Endothelial cell of umbilical vein (primary cell): ENCODE measurements around the gene FSTL1. TPM values are rescaled to one million over a fixed set of nuclear protein-coding genes. Genes with fewer than 3 reads are reported as not detected.

Experiments used
- BruUV-seq: library from RNA; stranded (reverse); fragments of 400-500 nt; replicated peaks from 2 replicates; lab custom pipeline; 2021; lab: Mats Ljungman, UMichigan
- CTCF ChIA-PET: fragments of 300-600, 350-600 bp; sonication (Branson Sonifier 250); formaldehyde crosslinking; loops from one replicate; lab custom pipeline; 2021; ENCODE audit warnings: antibody characterized with exemption, inconsistent platforms; lab: Charles Lee
- POLR2A ChIA-PET: fragments of 300-600, 350-600 bp; sonication (Branson Sonifier 250); formaldehyde crosslinking; loops from one replicate; lab custom pipeline; 2021; ENCODE audit warnings: antibody characterized with exemption, inconsistent platforms; lab: Charles Lee
- DNase-seq: peaks from one replicate; pipeline ENCODE4 v3.0.0-alpha.2; 2011; ENCODE audit warnings: low read depth, low spot score
- FAIRE-seq: peaks from 2 replicates; lab custom pipeline; 2011; peaks lifted over from hg19 to GRCh38; lab: Jason Lieb, UNC
- H2AFZ ChIP-seq: 2 replicates; pipeline ENCODE4 v1.6.0; 2012; ENCODE audit warnings: low read depth, low read length, control low read depth, inconsistent platforms
- H3K27ac ChIP-seq: 2 replicates; pipeline ENCODE4 v1.5.1; 2011; ENCODE audit warnings: low read depth, mild to moderate bottlenecking, control low read depth, low read length, moderate library complexity; ENCODE audit not compliant: insufficient read depth
- H3K27me3 ChIP-seq, 2 experiments: 2 replicates each; pipeline versions ENCODE4 v1.6.0 to v1.6.1; 2011; ENCODE audit warnings: low read length in 2 of 2, mixed read lengths in 1 of 2; ENCODE audit not compliant: control insufficient read depth in 2 of 2, insufficient read depth in 2 of 2
- H3K36me3 ChIP-seq, 2 experiments: 2 replicates in 1 of 2; 3 replicates in 1 of 2; pipeline ENCODE4 v1.5.1; 2011; ENCODE audit warnings: low read length in 2 of 2, mild to moderate bottlenecking in 1 of 2, moderate library complexity in 1 of 2; ENCODE audit not compliant: control insufficient read depth in 2 of 2, insufficient read depth in 2 of 2; ENCODE audit errors: extremely low read depth in 1 of 2
- H3K4me1 ChIP-seq: 3 replicates; pipeline ENCODE4 v1.5.1; 2011; ENCODE audit warnings: mild to moderate bottlenecking, low read length; ENCODE audit not compliant: control insufficient read depth, insufficient read depth; ENCODE audit errors: extremely low read depth
- H3K4me2 ChIP-seq: 2 replicates; pipeline ENCODE4 v1.6.1; 2011; ENCODE audit warnings: low read length, control low read depth, mixed read lengths; ENCODE audit not compliant: insufficient read depth
- H3K4me3 ChIP-seq, 3 experiments: fragments of 200-600 bp in 1 of 3; sonication (generic), shearing (Covaris generic) in 1 of 3; replicated peaks in 1 of 3; 2 replicates each; pipeline ENCODE4 v1.5.1; 2011 to 2016; ENCODE audit warnings: control low read depth in 3 of 3, low read length in 3 of 3, mild to moderate bottlenecking in 2 of 3, inconsistent platforms in 1 of 3, low read depth in 1 of 3, moderate library complexity in 1 of 3; ENCODE audit not compliant: insufficient read depth in 1 of 3
- H3K79me2 ChIP-seq: 2 replicates; pipeline ENCODE4 v1.6.0; 2012; ENCODE audit warnings: low read length, inconsistent platforms; ENCODE audit not compliant: control insufficient read depth, insufficient read depth
- H3K9ac ChIP-seq: replicated peaks from 2 replicates; pipeline ENCODE3; 2011; ENCODE audit warnings: low read length, control low read depth; ENCODE audit not compliant: insufficient read depth; ENCODE audit errors: extremely low read depth
- H3K9me1 ChIP-seq: replicated peaks from 3 replicates; pipeline ENCODE4 v1.6.0; 2011; ENCODE audit warnings: mild to moderate bottlenecking, low read length; ENCODE audit not compliant: control insufficient read depth, insufficient read depth; ENCODE audit errors: extremely low read depth
- H3K9me3 ChIP-seq: replicated peaks from 2 replicates; pipeline ENCODE4 v1.5.1; 2012; ENCODE audit warnings: low read length, inconsistent platforms; ENCODE audit not compliant: control insufficient read depth, insufficient read depth
- H4K20me1 ChIP-seq: replicated peaks from 2 replicates; pipeline ENCODE3; 2011; ENCODE audit warnings: mild to moderate bottlenecking, low read length; ENCODE audit not compliant: control insufficient read depth, insufficient read depth; ENCODE audit errors: extremely low read depth
- CTCF ChIP-seq, 2 donors: IDR thresholded peaks; 1 replicate in 1 of 2; 2 replicates in 1 of 2; pipeline ENCODE4 v1.5.1; 2011; ENCODE audit warnings: low read length in 2 of 2, mild to moderate bottlenecking in 2 of 2, moderate library complexity in 2 of 2, control low read depth in 1 of 2, inconsistent platforms in 1 of 2, low read depth in 1 of 2; ENCODE audit not compliant: insufficient read depth in 1 of 2; ENCODE audit errors: extremely low read depth in 1 of 2
- EZH2 ChIP-seq: IDR thresholded peaks from 2 replicates; pipeline ENCODE4 v1.6.1; 2012; ENCODE audit warnings: borderline replicate concordance, low read depth, mild to moderate bottlenecking, moderate library complexity, low read length, inconsistent platforms; ENCODE audit not compliant: severe bottlenecking
- FOS ChIP-seq: IDR thresholded peaks from 2 replicates; pipeline ENCODE4 v1.6.1; 2011; ENCODE audit warnings: mild to moderate bottlenecking, low read length, moderate library complexity, borderline replicate concordance; ENCODE audit not compliant: insufficient read depth
- GATA2 ChIP-seq: IDR thresholded peaks from 2 replicates; pipeline ENCODE4 v1.7.0; 2011; ENCODE audit warnings: low read depth, mild to moderate bottlenecking, moderate library complexity, mixed read lengths, low read length; ENCODE audit not compliant: insufficient read length, insufficient read depth
- JUN ChIP-seq: IDR thresholded peaks from 2 replicates; pipeline ENCODE4 v1.6.1; 2011; ENCODE audit warnings: borderline replicate concordance, low read depth; ENCODE audit not compliant: insufficient read length, insufficient read depth
- MYC ChIP-seq: IDR thresholded peaks from one replicate; pipeline ENCODE4 v1.6.1; 2011; ENCODE audit warnings: mild to moderate bottlenecking, low read depth, low read length
- POLR2A ChIP-seq: IDR thresholded peaks from 2 replicates; pipeline ENCODE4 v1.6.1; 2012; ENCODE audit warnings: low read depth, mild to moderate bottlenecking, control low read depth, low read length
- POLR2AphosphoS5 ChIP-seq: IDR thresholded peaks from 2 replicates; pipeline ENCODE4 v1.6.1; 2012; ENCODE audit warnings: low read depth, mild to moderate bottlenecking, control low read depth, low read length, moderate library complexity; ENCODE audit not compliant: insufficient read depth
- dilution Hi-C: fragments of 300-500 bp; cut with MboI; formaldehyde crosslinking; loops from one replicate; pipeline ENCODE4 v1.15.0; 2019; ENCODE audit warnings: low sequenced_read_pairs; ENCODE audit not compliant: extremely low pct_ligation_motif_present
- intact Hi-C: fragments of 100-400 bp; cut with micrococcal nuclease; formaldehyde crosslinking; loops from one replicate; pipeline ENCODE4 v1.10.0; 2022
- polyA plus RNA-seq, 4 experiments: library from polyadenylated mRNA; depleted of rRNA in 3 of 4; stranded (reverse) in 3 of 4; unstranded in 1 of 4; fragments of >200 nt; gene quantifications; 2 replicates each; pipeline versions ENCODE4 v1.2.1 to v1.2.3, GENCODE V29; 2011 to 2012; ENCODE audit warnings: missing spikeins in 1 of 4
- total RNA-seq: library from RNA; stranded (reverse); gene quantifications from 2 replicates; pipeline ENCODE4 v1.2.3, GENCODE V29; 2021
- TF ChIP-seq, protein P1 (sequence below): IDR thresholded peaks from 2 replicates; pipeline ENCODE4 v1.6.1; 2011; ENCODE audit not compliant: insufficient read depth, insufficient read length

FSTL1 gene
- total and polyA plus RNA-seq, 2 donors (not counting 3 experiments of a cell fraction or from before 2014, with no cell fraction given): 235 to 562 TPM

DNA sequence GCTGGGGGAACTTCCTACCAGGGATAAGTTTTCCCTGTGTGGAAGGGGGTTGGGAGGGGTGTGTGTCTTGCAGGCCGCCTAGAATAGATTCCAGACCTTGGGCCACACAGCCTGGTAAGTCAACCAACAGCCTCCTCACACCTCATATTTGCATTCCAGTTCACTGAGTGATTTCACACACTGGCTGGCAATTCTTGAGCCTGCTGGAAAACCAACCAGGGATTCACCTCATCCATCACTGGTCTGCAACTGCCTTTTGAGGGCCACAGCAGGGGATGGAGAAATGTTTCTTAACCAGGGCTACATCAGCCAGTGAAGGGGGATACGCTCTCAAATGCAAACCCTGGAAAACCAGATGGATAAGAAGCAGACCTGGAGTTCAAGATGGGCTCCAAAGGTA, 2.0 kb downstream of the FSTL1 start:
- Histone ChIP-seq H3K9ac (peak overlapping the region; percentile 95), H3K4me2 (peak overlapping the region; percentile 93), H3K9me3 (no peaks in the 10 kb centered on the region), H4K20me1 (no peaks in the 10 kb centered on the region), H3K27ac (peak overlapping the region; percentile 89), H3K36me3 (no peaks in the 10 kb centered on the region), H3K4me1 (peaks cover 25% of the 10 kb centered on the region), H3K9me1 (no peaks in the 10 kb centered on the region), H2AFZ (no peak overlapping the region), H3K4me3 (peak overlapping the region in 2 of 3 experiments; percentile 92 to 95), H3K27me3 (no peaks in the 10 kb centered on the region), H3K79me2 (peaks cover 68% of the 10 kb centered on the region)
- DNase-seq (peak; percentile 58), FAIRE-seq (peak; percentile 88)
- intact Hi-C loops: loop anchor here (1.0 kb wide), 3 partner anchors 9 to 59 kb away; no protein-coding TSS in a partner anchor
- ChIA-PET CTCF (interaction anchor here (1.2 to 24.8 kb wide), 7 partner anchors 10 to 110 kb away, joined by 3 to 367 read pairs (median 8); no protein-coding TSS in a partner anchor), POLR2A (interaction anchor here (0.9 to 1.4 kb wide), 3 partner anchors 8 to 27 kb away, joined by 3 to 4 read pairs (median 4); no protein-coding TSS in a partner anchor)
- dilution Hi-C loops: no loop called here
- BruUV-seq: no TSS peak
- TF ChIP-seq POLR2A: no peak
- no peak for TF ChIP-seq CTCF (IDR thresholded peaks at IDR 0.05; ENCODE audit: extremely low read depth in 1 of 2, insufficient read depth in 1 of 2, low read depth in 1 of 2, low read length in 2 of 2)
- no peak for TF ChIP-seq FOS
- TF ChIP-seq GATA2: no peak
- TF ChIP-seq MYC: no peak
- TF ChIP-seq POLR2AphosphoS5: no peak
- no peak for TF ChIP-seq EZH2
- TF ChIP-seq, protein P1, sequence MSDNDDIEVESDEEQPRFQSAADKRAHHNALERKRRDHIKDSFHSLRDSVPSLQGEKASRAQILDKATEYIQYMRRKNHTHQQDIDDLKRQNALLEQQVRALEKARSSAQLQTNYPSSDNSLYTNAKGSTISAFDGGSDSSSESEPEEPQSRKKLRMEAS: no peak
- no peak for TF ChIP-seq JUN
